Measurements from ENCODE around the gene TRIM50.
"Not testable (repeated sequence)": the region's sequence is repeated elsewhere in the genome, so short reads cannot be mapped to it uniquely, and the experiment has no call there.

The TRIM50 gene

GRCh38 chr7:73314271-73314670, 13.6 kb downstream of the TRIM50 start:
- no peak for DNase-seq (ENCODE audit: low read depth, low spot score)

- DNase-seq (ENCODE audit: low read depth, low spot score), result no peak
Measured at GRCh38 chr7:73313521-73313906, 14.4 kb downstream of the TRIM50 start.

- DNase-seq (ENCODE audit: low read depth, low spot score), result no peak
Measured at GRCh38 chr7:73312831-73313520, 14.9 kb downstream of the TRIM50 start.

GRCh38 chr7:73311421-73311820, 16.5 kb downstream of the TRIM50 start:
- not testable (repeated sequence) for DNase-seq (ENCODE audit: low read depth, low spot score)

GRCh38 chr7:73308665-73309214, 19.1 kb downstream of the TRIM50 start, which contains the start of gene NSUN5:
Gene NSUN5, minus strand, starts transcription at chr7:73308826. Its CDS starts 36 bp downstream, at chr7:73308790.
- DNase-seq (ENCODE audit: low read depth, low spot score), result peak; percentile 89

- DNase-seq (ENCODE audit: low read depth, low spot score), result no peak
Measured at GRCh38 chr7:73308074-73308664, 19.7 kb downstream of the TRIM50 start.

GRCh38 chr7:73307436-73307835, 20.4 kb downstream of the TRIM50 start:
- DNase-seq (ENCODE audit: low read depth, low spot score), result no peak

- not testable (repeated sequence) for DNase-seq (ENCODE audit: low read depth, low spot score)
Measured at GRCh38 chr7:73304612-73305387, 23.1 kb downstream of the TRIM50 start.

- DNase-seq (ENCODE audit: low read depth, low spot score), result no peak
Measured at GRCh38 chr7:73304071-73304470, 23.8 kb downstream of the TRIM50 start.

GRCh38 chr7:73303546-73303945, 24.3 kb downstream of the TRIM50 start:
- DNase-seq (ENCODE audit: low read depth, low spot score), result no peak

GRCh38 chr7:73302846-73303245, 25.0 kb downstream of the TRIM50 start:
- DNase-seq (ENCODE audit: low read depth, low spot score), result not testable (repeated sequence)

GRCh38 chr7:73301108-73301507, 26.8 kb downstream of the TRIM50 start:
- not testable (repeated sequence) for DNase-seq (ENCODE audit: low read depth, low spot score)

- DNase-seq (ENCODE audit: low read depth, low spot score), result not testable (repeated sequence)
Measured at GRCh38 chr7:73299812-73300211, 28.1 kb downstream of the TRIM50 start.

GRCh38 chr7:73297706-73298105, 30.2 kb downstream of the TRIM50 start:
- not testable (repeated sequence) for DNase-seq (ENCODE audit: low read depth, low spot score)

GRCh38 chr7:73297235-73297634, 30.6 kb downstream of the TRIM50 start:
- DNase-seq (ENCODE audit: low read depth, low spot score), result not testable (repeated sequence)

- not testable (repeated sequence) for DNase-seq (ENCODE audit: low read depth, low spot score)
Measured at GRCh38 chr7:73277210-73277609, 50.7 kb downstream of the TRIM50 start.

GRCh38 chr7:73267813-73268212, 60.1 kb downstream of the TRIM50 start:
- not testable (repeated sequence) for DNase-seq (ENCODE audit: low read depth, low spot score)

GRCh38 chr7:73266719-73267368, 61.0 kb downstream of the TRIM50 start:
- DNase-seq (ENCODE audit: low read depth, low spot score), result not testable (repeated sequence)

Measured in ELF-1 (cell line).